ENCODE data around the gene NOC2L. TPM values are rescaled to one million over a fixed set of nuclear protein-coding genes. Genes with fewer than 3 reads are reported as not detected.

Gene NOC2L
- total RNA-seq, 3 donors from 2014 or later, result 36.2 to 38.7 (median 38.2) TPM

GRCh38 chr1:917466-918091 lies 41.5 kb downstream of the NOC2L start:
- no peak overlapping the region for H3K4me3 ChIP-seq
- H3K36me3 ChIP-seq, result no peaks in the 10 kb centered on the region
- no peak for DNase-seq (ENCODE audit: low spot score in 2 of 2)
- H3K9me3 ChIP-seq, result no peaks in the 10 kb centered on the region
- H3K27me3 ChIP-seq, result peaks cover 11 to 86% of the 10 kb centered on the region in 2 donors
- TF ChIP-seq CTCF (IDR thresholded peaks at IDR 0.05), result no peak
- intact Hi-C loops (cut with DNase I; ENCODE audit: low total_unique reads), result no loop called here
- H3K4me1 ChIP-seq, result peaks cover 7 to 12% of the 10 kb centered on the region in 2 donors
- H3K27ac ChIP-seq, result no peak overlapping the region

- Histone ChIP-seq H3K27ac (no peak overlapping the region), H3K4me3 (no peak overlapping the region), H3K36me3 (no peaks in the 10 kb centered on the region), H3K9me3 (no peaks in the 10 kb centered on the region), H3K4me1 (peaks cover 7 to 12% of the 10 kb centered on the region in 2 donors), H3K27me3 (peaks cover 11 to 88% of the 10 kb centered on the region in 2 donors)
- no peak for TF ChIP-seq POLR2AphosphoS5 (IDR thresholded peaks at IDR 0.05)
- no peak for TF ChIP-seq CTCF (IDR thresholded peaks at IDR 0.05)
- TF ChIP-seq POLR2A (IDR thresholded peaks at IDR 0.05), result no peak
- DNase-seq (ENCODE audit: low spot score in 2 of 2), result no peak
- intact Hi-C loops (cut with DNase I; ENCODE audit: low total_unique reads), result no loop called here
Measured at GRCh38 chr1:917076-917459, 42.0 kb downstream of the NOC2L start.

GRCh38 chr1:916173-917075 lies 42.6 kb downstream of the NOC2L start:
- H3K27ac ChIP-seq, result no peak overlapping the region
- H3K27me3 ChIP-seq, result peaks cover 11 to 84% of the 10 kb centered on the region in 2 donors
- H3K9me3 ChIP-seq, result no peaks in the 10 kb centered on the region
- no peak overlapping the region for H3K4me3 ChIP-seq
- intact Hi-C loops (cut with DNase I; ENCODE audit: low total_unique reads), result no loop called here
- peaks cover 7 to 11% of the 10 kb centered on the region in 2 donors for H3K4me1 ChIP-seq
- DNase-seq (ENCODE audit: low spot score in 2 of 2), result no peak
- TF ChIP-seq POLR2A (IDR thresholded peaks at IDR 0.05) (no peak), CTCF (IDR thresholded peaks at IDR 0.05) (no peak), POLR2AphosphoS5 (IDR thresholded peaks at IDR 0.05) (no peak)
- H3K36me3 ChIP-seq, result no peaks in the 10 kb centered on the region

- TF ChIP-seq POLR2AphosphoS5 (IDR thresholded peaks at IDR 0.05), result no peak
- TF ChIP-seq CTCF (IDR thresholded peaks at IDR 0.05), result no peak
- TF ChIP-seq POLR2A (IDR thresholded peaks at IDR 0.05), result no peak
- no peak for DNase-seq (ENCODE audit: low spot score in 2 of 2)
- no peaks in the 10 kb centered on the region for H3K9me3 ChIP-seq
- intact Hi-C loops (cut with DNase I; ENCODE audit: low total_unique reads), result no loop called here
- H3K4me3 ChIP-seq, result no peak overlapping the region
- peaks cover 2 to 3% of the 10 kb centered on the region in 2 donors for H3K4me1 ChIP-seq
- peaks cover 11 to 88% of the 10 kb centered on the region in 2 donors for H3K27me3 ChIP-seq
- H3K27ac ChIP-seq, result no peak overlapping the region
- H3K36me3 ChIP-seq, result no peaks in the 10 kb centered on the region
Measured at GRCh38 chr1:915295-916172, 43.5 kb downstream of the NOC2L start.

Data from breast epithelium (tissue), 4 donors.